ENCODE data around the gene GDF11.

- peak in 11 of 12 donors; percentile 29 to 65 (median 47) for TF ChIP-seq CTCF (IDR thresholded peaks at IDR 0.05)
- no peak for TF ChIP-seq POLR2A (IDR thresholded peaks at IDR 0.05)
These were observed 54.1 kb downstream of the GDF11 start for GRCh38 chr12:55797068-55797467.
